SJCRH30 (cell line): ENCODE measurements around the gene IGF2BP3. TPM values are rescaled to one million over a fixed set of nuclear protein-coding genes. Genes with fewer than 3 reads are reported as not detected.

Experiments
- DNase-seq, 2 experiments: peaks; one replicate each; pipeline ENCODE4 v3.0.0-alpha.2; 2015 to 2020
- H3K27ac ChIP-seq: fragments of 250-450 bp; sonication (Bioruptor Pico); 2 replicates; pipeline ENCODE4 v1.5.1; 2020; ENCODE audit warnings: mild to moderate bottlenecking, moderate library complexity
- H3K27me3 ChIP-seq: fragments of 250-450 bp; sonication (Bioruptor Pico); 2 replicates; pipeline ENCODE4 v1.5.1; 2020; ENCODE audit warnings: mild to moderate bottlenecking, moderate library complexity
- H3K36me3 ChIP-seq: fragments of 250-450 bp; sonication (Bioruptor Pico); 2 replicates; pipeline ENCODE4 v1.5.1; 2020; ENCODE audit warnings: mild to moderate bottlenecking, moderate library complexity
- H3K4me1 ChIP-seq: fragments of 250-450 bp; sonication (Bioruptor Pico); 2 replicates; pipeline ENCODE4 v1.5.1; 2020; ENCODE audit warnings: mild to moderate bottlenecking, moderate library complexity
- H3K4me3 ChIP-seq: fragments of 250-450 bp; sonication (Bioruptor Pico); 2 replicates; pipeline ENCODE4 v1.5.1; 2020; ENCODE audit warnings: mild to moderate bottlenecking, moderate library complexity
- H3K9me3 ChIP-seq: fragments of 250-450 bp; sonication (Bioruptor Pico); replicated peaks from 2 replicates; pipeline ENCODE4 v1.5.1; 2020; ENCODE audit warnings: mild to moderate bottlenecking, moderate library complexity
- total RNA-seq: library from RNA; depleted of rRNA; stranded (reverse); fragments of >200 nt; shearing (Covaris generic); gene quantifications from 2 replicates; pipeline ENCODE4 v1.2.3, GENCODE V29; 2014

Gene IGF2BP3
- total RNA-seq, 1 experiment from 2014 or later, result 105 TPM

DNA sequence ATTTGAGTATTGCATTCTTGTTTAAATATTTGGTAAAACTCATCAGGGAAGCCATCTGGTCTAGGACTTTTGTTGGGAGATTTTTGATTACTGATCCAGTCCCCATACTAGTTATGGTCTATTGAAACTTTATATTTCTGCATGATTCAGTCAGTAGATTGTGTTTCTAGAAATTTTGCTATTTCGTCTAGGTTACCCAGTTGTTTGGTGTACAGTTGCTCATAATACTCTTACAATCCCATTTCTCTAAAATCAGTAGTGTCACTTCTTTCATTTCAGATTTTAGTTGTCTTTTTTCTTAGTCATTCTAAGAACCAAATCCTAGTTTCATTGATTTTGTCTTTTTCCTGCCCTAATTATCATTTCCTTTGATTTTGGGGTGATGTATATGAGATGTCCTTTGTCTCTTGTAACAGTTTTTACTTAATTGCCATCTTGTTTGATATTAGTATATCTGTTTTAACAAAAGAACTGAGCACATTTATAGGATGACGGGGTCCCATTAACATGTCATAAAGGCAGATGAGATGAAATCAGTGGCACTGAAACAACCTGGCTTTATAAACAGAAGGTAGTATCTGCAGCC, 163.3 kb downstream of the IGF2BP3 start:
- no peaks in the 10 kb centered on the region; the same call in 1 of the 2 replicates for H3K9me3 ChIP-seq
- no peak for DNase-seq
- H3K27me3 ChIP-seq, result no peaks in the 10 kb centered on the region
- peaks cover 13% of the 10 kb centered on the region for H3K4me1 ChIP-seq
- H3K36me3 ChIP-seq, result peaks cover 73% of the 10 kb centered on the region
- no peak overlapping the region for H3K4me3 ChIP-seq
- H3K27ac ChIP-seq, result peak overlapping the region; percentile 1; the same call in 1 of the 2 replicates

DNA sequence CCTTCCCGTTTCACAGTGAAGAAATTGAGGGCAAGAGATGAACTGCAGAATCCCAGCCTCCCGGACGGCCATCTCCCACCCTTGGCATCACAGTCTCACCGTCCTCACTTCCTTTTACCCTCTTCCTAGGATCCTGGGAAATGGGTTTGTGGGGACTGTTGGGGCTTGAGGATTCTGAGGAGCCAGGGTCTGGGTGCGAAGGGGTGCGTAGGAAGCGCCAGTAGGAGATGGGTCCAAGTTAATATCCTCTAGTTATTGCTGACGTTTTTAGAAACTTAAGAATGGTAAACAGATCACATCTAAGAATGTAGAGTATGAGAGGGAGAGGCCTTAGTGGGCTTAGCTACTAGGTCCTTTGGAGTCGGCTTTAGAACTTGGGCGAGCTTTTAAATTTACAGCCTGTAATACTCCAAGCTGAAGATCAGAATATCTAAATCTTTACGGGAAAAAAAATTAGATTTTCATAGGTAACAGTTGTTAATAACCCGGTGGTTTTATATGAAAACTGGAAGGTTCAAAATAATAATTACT, 170.5 kb downstream of the IGF2BP3 start:
- DNase-seq, result no peak
- Histone ChIP-seq H3K9me3 (no peaks in the 10 kb centered on the region), H3K27me3 (no peaks in the 10 kb centered on the region), H3K4me1 (peaks cover 12% of the 10 kb centered on the region), H3K36me3 (peaks cover 19% of the 10 kb centered on the region), H3K27ac (peak overlapping the region; percentile 59), H3K4me3 (peak overlapping the region; percentile 90)

DNA sequence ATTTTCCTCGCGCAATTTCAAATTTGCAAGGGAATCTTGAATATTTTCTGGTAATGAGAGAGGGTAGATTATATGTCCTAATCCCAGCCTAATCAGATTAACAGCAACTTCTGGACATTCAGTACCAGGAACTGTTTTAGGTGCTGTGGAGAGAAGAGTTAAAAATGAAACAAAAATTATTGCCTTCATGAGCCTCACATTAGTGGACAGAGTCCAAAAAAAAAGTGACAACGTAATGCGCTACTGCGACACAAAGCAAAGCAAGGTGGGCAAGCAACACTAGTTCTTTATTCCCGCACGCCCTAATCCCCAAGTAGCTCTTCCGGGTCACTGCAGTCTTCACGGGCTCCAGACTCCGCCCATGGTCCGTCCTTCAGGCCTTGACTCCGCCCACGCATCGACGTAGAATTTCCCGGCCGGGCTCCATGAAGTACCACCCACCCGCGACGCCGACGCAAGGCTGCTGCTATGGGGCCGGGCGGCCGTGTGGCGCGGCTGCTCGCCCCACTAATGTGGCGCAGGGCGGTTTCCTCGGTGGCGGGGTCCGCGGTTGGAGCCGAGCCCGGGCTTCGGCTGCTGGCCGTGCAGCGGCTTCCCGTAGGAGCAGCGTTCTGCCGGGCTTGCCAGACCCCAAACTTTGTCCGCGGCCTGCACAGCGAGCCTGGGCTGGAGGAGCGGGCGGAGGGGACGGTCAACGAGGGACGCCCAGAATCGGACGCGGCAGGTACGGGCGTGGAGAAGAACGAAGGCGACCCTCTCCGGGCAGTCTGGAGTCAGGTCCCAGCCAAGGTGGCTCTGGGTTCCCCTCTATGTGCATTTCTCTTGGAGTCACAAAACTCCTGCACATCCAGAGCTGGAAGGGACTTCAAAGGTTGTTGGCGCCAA, 171.2 kb downstream of the IGF2BP3 start, which contains the start of gene MALSU1:
MALSU1 (plus strand) TSS at position 455 of the 885 bp plus-strand sequence; CDS start at position 469, 14 bp downstream.
- Histone ChIP-seq H3K27ac (peak within 1 kb of the TSS; percentile 59), H3K27me3 (no peaks in the 10 kb centered on the region), H3K4me1 (peaks cover 12% of the 10 kb centered on the region), H3K9me3 (no peaks in the 10 kb centered on the region), H3K4me3 (peak within 1 kb of the TSS; percentile 90), H3K36me3 (peaks cover 12% of the 10 kb centered on the region)
- DNase-seq, result peak; percentile 97 to 99

DNA sequence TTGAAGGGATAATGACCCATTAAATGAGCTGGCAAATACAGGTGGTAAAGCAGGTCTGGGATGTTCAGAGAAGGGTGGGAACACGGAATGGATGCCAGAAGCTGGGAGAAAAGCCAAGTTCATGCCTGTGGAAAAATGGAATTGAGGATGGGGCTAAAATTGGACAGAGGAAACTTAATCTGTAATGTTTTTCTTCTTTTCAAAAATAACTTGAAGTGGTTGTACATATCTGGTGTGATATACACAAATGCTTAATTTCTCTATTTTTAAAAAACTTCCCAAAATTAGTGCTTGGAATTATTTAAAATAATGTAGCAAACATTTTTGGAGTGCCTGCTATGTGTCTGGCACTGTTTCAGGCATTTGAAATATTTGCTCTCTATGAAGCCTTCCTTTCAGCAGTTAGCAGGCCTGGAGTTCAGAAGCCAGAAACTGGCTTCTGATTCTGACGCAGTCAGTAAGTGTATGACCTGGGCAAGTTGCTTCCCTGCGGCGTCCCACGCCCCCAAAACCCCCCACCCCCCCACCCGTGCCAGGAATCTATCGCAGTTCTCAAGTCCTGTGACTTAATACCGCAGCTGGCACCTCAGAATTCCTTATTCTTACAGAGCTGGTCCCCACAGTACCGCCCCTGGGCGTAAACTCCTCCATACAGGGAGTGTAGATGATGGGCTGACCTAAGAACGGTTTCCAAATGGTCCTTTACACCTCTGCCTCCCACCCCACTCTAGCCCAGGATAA, 172.0 kb downstream of the IGF2BP3 start:
- Histone ChIP-seq H3K4me1 (peaks cover 12% of the 10 kb centered on the region), H3K9me3 (no peaks in the 10 kb centered on the region), H3K27me3 (no peaks in the 10 kb centered on the region), H3K36me3 (peaks cover 10% of the 10 kb centered on the region), H3K27ac (peak overlapping the region; percentile 59), H3K4me3 (peak overlapping the region; percentile 90)
- DNase-seq, result peak; percentile 58 to 66

DNA sequence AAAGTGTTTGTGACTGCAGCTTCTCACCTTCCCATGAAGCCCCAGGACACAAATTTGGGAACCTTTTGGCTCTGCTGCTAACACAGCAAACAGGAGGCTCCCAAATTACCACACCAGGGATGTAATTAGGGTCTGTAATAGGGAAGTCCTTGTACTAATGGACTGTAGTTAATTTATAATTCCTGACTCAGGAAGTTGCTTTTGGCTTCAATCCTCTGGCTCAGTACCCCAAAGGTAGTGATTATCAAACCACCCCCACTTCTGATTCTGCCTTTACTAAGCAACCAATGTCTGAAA, 174.9 kb downstream of the IGF2BP3 start:
- H3K27me3 ChIP-seq, result no peaks in the 10 kb centered on the region
- H3K36me3 ChIP-seq, result no peaks in the 10 kb centered on the region
- peaks cover 9% of the 10 kb centered on the region for H3K4me1 ChIP-seq
- no peaks in the 10 kb centered on the region for H3K9me3 ChIP-seq
- no peak for DNase-seq
- H3K4me3 ChIP-seq, result no peak overlapping the region
- H3K27ac ChIP-seq, result no peak overlapping the region

DNA sequence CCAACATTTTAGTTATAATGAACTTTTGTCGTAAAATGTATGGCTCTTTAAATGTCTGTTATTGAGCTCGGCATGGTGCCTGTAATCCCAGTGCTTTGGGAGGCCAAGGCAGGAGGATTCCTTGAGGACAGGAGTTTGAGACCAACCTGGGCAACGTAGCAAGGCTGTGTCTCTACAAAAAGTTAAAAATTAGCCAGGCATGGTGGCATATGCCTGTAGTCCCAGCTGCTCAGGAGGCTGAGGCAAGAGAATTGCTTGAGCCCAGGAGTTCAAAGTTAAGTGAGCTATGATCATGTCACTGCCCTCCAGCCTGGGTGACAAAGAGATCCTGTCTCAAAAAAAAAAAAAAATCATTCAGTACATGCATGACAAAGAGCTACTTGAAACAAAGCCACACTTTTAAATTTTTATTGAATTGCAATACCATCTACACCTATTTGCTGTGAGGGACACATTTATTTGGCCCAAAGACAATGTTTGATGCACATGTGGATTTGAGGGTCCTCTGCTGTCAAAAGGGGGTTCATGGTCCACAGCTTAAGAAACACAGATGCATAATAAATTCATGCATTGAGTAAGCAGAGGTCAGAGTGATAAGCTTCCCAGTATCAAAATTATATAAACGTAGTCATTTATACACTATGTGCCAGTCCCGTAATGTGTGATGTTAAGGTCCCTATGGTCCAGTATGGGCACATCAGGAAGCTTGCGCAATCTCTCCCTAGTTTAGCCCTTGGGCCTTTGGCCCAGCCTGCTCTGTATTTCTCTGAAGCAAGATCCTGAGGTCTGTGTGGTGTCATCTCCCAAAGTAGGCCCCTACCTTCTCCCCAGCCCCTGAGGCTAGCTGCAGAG, 175.5 kb downstream of the IGF2BP3 start:
- Histone ChIP-seq H3K4me3 (no peak overlapping the region), H3K27me3 (no peaks in the 10 kb centered on the region), H3K4me1 (peaks cover 7% of the 10 kb centered on the region), H3K27ac (no peak overlapping the region), H3K9me3 (no peaks in the 10 kb centered on the region), H3K36me3 (no peaks in the 10 kb centered on the region)
- DNase-seq, result no peak

DNA sequence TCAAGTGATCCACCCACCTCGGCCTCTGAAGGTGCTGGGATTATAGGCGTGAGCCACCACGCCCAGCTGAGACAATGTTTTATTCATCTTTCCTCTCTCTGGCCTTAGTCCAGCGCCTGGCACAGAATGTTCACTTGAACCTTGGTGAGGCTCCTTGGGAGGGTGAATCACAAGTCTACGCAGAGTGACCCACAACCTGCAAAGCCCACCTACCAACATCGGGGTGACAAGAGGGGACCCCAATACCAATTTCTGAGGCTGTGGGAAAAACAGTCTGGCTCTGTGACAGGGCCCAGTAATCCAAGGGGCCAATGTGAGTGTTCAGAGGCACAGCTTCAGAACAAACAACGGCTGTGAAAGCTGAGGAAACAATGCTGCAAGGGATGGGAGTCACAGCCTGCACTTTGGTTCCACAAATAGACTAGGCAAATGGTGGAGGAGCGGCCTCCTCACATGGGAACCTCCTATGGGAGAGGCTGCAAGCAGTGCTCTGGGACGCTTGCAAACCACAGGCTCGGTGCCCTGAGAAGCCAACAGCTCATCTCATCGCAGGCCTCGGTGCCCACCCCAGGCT, 176.7 kb downstream of the IGF2BP3 start:
- Histone ChIP-seq H3K9me3 (no peaks in the 10 kb centered on the region), H3K27me3 (no peaks in the 10 kb centered on the region), H3K4me1 (peaks cover 7% of the 10 kb centered on the region), H3K36me3 (no peaks in the 10 kb centered on the region), H3K27ac (no peak overlapping the region), H3K4me3 (no peak overlapping the region)
- no peak for DNase-seq

DNA sequence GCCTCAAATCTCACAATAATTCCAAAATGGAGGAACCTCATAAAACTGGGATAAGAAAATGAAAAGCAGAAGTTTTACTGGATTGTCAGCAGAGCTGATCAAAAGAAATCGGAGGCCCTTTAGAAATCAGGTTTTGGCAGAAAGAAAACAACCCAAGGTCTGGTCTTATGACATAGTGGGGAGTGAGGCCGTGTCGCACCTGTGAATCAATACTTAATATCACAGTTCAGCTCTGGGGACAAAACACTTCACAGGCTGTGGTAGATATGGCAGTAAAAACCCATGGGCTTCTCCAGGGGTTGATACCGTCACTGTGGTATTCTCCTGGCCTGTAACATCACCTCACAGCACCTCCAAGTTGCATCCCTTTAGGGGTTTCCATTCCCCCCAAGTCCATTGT, 177.7 kb downstream of the IGF2BP3 start:
- Histone ChIP-seq H3K9me3 (no peaks in the 10 kb centered on the region), H3K4me1 (no peaks in the 10 kb centered on the region), H3K36me3 (no peaks in the 10 kb centered on the region), H3K27me3 (no peaks in the 10 kb centered on the region), H3K27ac (no peak overlapping the region), H3K4me3 (no peak overlapping the region)
- DNase-seq, result no peak

DNA sequence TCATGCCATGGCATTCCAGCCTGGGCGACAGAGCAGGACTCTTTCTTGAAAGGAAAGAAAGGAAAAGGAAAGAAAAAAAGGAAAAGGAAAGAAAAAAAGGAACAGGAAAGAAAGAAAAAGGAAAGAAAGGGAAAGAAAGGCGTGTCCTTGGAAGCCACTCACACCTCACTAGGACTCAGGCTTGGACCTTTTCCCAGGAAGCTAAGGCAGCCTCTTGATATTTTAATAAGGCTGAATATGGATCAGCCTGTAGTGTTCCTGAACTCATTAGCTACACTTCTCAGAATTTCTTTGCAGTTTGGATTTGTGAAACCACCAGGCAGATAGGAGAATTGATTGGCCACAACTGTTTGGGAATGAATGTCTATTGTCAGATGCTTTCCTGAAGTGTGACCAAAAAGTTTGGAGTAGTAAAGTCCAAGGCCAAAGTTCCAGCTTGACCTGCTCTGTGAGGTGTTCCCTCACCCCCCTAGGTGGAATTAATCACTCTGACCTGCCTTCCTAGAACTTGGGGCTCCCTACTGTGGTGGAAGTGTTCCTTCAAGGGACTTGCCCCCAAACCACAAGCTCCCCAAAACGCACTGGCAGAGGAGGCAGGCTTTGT, 178.2 kb downstream of the IGF2BP3 start:
- Histone ChIP-seq H3K36me3 (no peaks in the 10 kb centered on the region), H3K4me3 (no peak overlapping the region), H3K9me3 (no peaks in the 10 kb centered on the region), H3K27me3 (no peaks in the 10 kb centered on the region), H3K4me1 (no peaks in the 10 kb centered on the region), H3K27ac (no peak overlapping the region)
- no peak for DNase-seq

DNA sequence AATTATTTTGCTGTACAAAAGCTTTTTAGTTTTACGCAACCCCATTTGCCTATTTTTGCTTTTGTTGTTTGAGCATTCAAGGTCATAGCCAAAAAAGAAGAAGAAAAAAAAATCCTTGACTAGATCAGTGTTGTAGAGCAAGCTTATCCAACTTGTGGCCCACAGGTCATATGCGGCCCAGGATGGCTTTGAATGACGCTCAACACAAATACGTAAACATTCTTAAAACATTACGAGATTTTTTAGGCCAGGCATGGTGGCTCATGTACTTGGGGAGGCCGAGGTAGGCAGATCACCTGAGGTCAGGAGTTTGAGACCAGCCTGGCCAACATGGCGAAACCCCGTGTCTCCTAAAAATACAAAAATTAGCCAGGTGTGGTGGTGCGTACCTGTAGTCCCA, 179.3 kb downstream of the IGF2BP3 start:
- H3K27ac ChIP-seq, result no peak overlapping the region
- no peak for DNase-seq
- H3K9me3 ChIP-seq, result no peaks in the 10 kb centered on the region
- no peaks in the 10 kb centered on the region for H3K36me3 ChIP-seq
- H3K4me3 ChIP-seq, result no peak overlapping the region
- no peaks in the 10 kb centered on the region for H3K27me3 ChIP-seq
- H3K4me1 ChIP-seq, result no peaks in the 10 kb centered on the region

DNA sequence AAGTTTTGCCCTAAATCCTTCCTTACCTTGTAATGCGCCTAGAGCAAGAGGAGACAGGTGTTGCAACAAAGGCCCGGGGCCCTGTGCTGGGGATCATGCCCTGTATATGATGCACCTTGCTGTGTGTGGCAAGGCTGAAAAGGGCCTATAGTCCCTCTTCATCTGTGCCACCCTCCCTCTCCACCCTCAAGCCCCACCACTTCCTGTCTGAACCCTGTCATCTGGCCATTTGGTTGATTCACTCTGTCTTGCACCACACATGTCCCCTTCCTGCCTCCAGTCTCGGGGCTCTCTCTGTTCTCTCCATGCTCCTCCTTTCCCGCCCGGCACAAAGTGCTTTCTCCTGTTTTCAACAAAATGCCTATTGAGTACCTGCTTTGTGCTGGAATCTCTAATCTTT, 182.7 kb downstream of the IGF2BP3 start:
- peaks cover 13% of the 10 kb centered on the region for H3K4me1 ChIP-seq
- H3K4me3 ChIP-seq, result no peak overlapping the region
- H3K9me3 ChIP-seq, result no peaks in the 10 kb centered on the region
- no peak overlapping the region for H3K27ac ChIP-seq
- DNase-seq, result no peak
- no peaks in the 10 kb centered on the region for H3K27me3 ChIP-seq
- H3K36me3 ChIP-seq, result no peaks in the 10 kb centered on the region

DNA sequence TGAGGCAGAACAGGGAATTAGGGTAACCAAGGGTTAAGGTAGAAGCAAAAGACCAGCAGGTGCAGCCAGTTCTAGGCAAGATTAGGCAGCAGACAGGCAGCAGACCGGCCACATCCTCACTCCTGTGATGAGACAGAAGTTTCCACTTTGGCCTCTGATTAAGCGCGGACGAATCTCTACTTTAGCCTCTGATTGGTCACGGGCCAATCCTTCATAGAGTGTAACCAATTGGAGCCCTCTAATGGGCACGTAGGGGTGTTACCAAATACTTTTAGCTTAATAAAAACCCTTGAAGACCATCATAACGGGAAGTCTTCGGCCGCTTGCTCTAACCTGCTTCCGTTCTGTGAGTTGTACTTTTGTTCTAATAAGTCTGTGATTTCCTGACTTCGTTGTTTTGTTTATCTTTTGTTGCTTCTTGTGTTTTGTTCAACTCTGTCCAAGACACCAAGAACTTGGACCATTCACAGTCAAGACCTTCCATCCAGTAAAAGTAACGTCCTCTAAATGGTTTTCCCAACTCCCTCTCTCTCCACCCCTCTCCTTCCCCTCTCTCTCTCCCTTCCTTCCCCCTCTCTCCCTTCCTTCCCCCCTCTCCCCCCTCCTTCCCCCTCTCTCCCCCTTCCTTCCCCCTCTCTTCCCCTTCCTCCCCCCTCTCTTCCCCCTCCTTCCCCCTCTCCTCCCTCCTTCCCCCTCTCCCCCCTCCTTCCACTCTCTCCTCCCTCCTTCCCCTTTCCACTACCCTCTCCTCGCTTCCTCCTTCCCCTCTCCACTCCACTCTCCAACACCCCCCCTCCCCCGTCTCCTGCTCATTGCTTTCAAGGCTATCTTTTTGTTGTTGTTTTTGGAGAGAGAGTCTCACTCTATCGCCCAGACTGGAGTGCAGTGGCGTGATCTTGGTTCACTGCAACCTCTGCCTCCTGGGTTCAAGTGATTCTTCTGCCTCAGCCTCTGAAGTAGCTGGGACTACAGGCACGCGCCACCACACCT, 184.3 kb downstream of the IGF2BP3 start:
- no peaks in the 10 kb centered on the region for H3K27me3 ChIP-seq
- no peak overlapping the region for H3K27ac ChIP-seq
- H3K4me3 ChIP-seq, result peak overlapping the region; percentile 56
- no peaks in the 10 kb centered on the region for H3K9me3 ChIP-seq
- peak; percentile 86 to 96 for DNase-seq
- H3K36me3 ChIP-seq, result no peaks in the 10 kb centered on the region
- peaks cover 16% of the 10 kb centered on the region for H3K4me1 ChIP-seq

DNA sequence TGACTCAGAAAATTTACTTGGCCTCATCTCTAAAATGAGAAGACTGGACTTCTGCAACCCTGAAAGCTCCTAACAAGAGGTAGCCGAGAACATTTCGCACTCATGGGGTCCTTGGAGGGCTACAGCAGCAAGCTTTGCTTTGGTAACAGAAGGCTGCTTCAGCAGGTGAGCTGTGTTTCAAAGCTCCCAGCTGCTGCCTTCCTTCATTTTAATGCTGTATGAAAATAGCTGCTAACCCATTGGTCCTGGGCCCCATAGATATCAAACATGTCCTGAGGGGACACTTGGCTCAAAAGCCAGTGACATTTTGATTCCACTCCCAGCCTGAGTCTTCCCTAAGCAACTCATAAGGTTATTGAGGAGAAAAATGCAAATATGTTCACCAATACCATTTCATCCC, 185.4 kb downstream of the IGF2BP3 start:
- Histone ChIP-seq H3K9me3 (no peaks in the 10 kb centered on the region), H3K27ac (no peak overlapping the region; the same call in 1 of the 2 replicates), H3K4me1 (peaks cover 16% of the 10 kb centered on the region), H3K4me3 (no peak overlapping the region), H3K36me3 (no peaks in the 10 kb centered on the region), H3K27me3 (no peaks in the 10 kb centered on the region)
- peak; percentile 69 to 85 for DNase-seq
